K562 (cell line): Measurements from ENCODE around the gene PHACTR3. TPM values are rescaled to one million over a fixed set of nuclear protein-coding genes. Genes with fewer than 3 reads are reported as not detected.

Source experiments
- ATAC-seq: fragments of 200-7000 bp; cut with Tn5 transposase; 3 replicates; pipeline ENCODE4 v1.9.1; 2020; ENCODE audit warnings: moderate library complexity
- BruUV-seq: library from RNA; stranded (reverse); fragments of 400-500 nt; replicated peaks from 2 replicates; lab custom pipeline; 2021; lab: Mats Ljungman, UMichigan
- CTCF ChIA-PET: fragments of 300-600 bp; formaldehyde crosslinking; extraction: SDS; loops from one replicate; lab custom pipeline; 2021; ENCODE audit warnings: low intra/inter-chr PET ratio; lab: Yijun Ruan, JAX
- POLR2A ChIA-PET: fragments of 300-600, 350-650 bp; sonication (Branson Sonifier 250); formaldehyde crosslinking; extraction: SDS; loops from one replicate; lab custom pipeline; 2021; ENCODE audit warnings: antibody characterized with exemption, inconsistent platforms; lab: Yijun Ruan, JAX
- DNase-seq, 4 experiments: peaks; one replicate each; pipeline versions ENCODE4 v3.0.0 to v3.0.0-alpha.2; 2011 to 2018; ENCODE audit warnings: low spot score in 3 of 4, mixed read lengths in 3 of 4; ENCODE audit errors: extremely low read depth in 1 of 4
- FAIRE-seq: peaks from 2 replicates; lab custom pipeline; 2011; peaks lifted over from hg19 to GRCh38; lab: Jason Lieb, UNC
- H2AFZ ChIP-seq: 2 replicates; pipeline ENCODE4 v1.6.0; 2011; ENCODE audit warnings: low read depth, low read length, control low read depth, inconsistent platforms
- H3K27ac ChIP-seq: fragments of 200-600 bp; 3 replicates; pipeline ENCODE4 v1.8.0; 2011; ENCODE audit warnings: low read depth, mild to moderate bottlenecking, control low read depth, inconsistent platforms, low read length, moderate library complexity, mixed read lengths; ENCODE audit errors: extremely low read depth
- H3K27me3 ChIP-seq, 2 experiments: fragments of 300-600 bp in 1 of 2; 2 replicates in 1 of 2; 3 replicates in 1 of 2; pipeline versions ENCODE4 v1.6.0 to v1.8.0; 2011; ENCODE audit warnings: inconsistent platforms in 2 of 2, low read length in 2 of 2, mild to moderate bottlenecking in 1 of 2, mixed read lengths in 1 of 2, moderate library complexity in 1 of 2; ENCODE audit not compliant: control insufficient read depth in 2 of 2, insufficient read depth in 2 of 2
- H3K36me3 ChIP-seq: fragments of 300-600 bp; 3 replicates; pipeline ENCODE4 v1.8.0; 2011; ENCODE audit warnings: mild to moderate bottlenecking, low read length, inconsistent platforms; ENCODE audit not compliant: control insufficient read depth, insufficient read depth
- H3K4me1 ChIP-seq, 2 experiments: fragments of 200-600 bp in 1 of 2; replicated peaks in 1 of 2; 2 replicates in 1 of 2; 3 replicates in 1 of 2; pipeline versions ENCODE4 v1.5.1 to v1.8.0; 2011; ENCODE audit warnings: inconsistent platforms in 2 of 2, low read length in 2 of 2, mild to moderate bottlenecking in 1 of 2, mixed read lengths in 1 of 2, moderate library complexity in 1 of 2; ENCODE audit not compliant: control insufficient read depth in 2 of 2, insufficient read depth in 2 of 2
- H3K4me2 ChIP-seq: 2 replicates; pipeline ENCODE4 v1.6.1; 2011; ENCODE audit warnings: low read length, control low read depth, inconsistent platforms, mixed read lengths; ENCODE audit not compliant: insufficient read depth
- H3K4me3 ChIP-seq: fragments of 200-600 bp; sonication (generic), shearing (Covaris generic); 2 replicates; pipeline ENCODE4 v1.5.1; 2016; ENCODE audit warnings: control low read depth, inconsistent platforms
- H3K79me2 ChIP-seq: fragments of 200-600 bp; 3 replicates; pipeline ENCODE4 v1.8.0; 2011; ENCODE audit warnings: low read length, inconsistent platforms; ENCODE audit not compliant: control insufficient read depth, insufficient read depth
- H3K9ac ChIP-seq, 2 experiments: 2 replicates each; pipeline versions ENCODE4 v1.6.0 to v1.6.1; 2011; ENCODE audit warnings: low read depth in 2 of 2, low read length in 2 of 2, control low read depth in 1 of 2, inconsistent platforms in 1 of 2, mild to moderate bottlenecking in 1 of 2, mixed read lengths in 1 of 2; ENCODE audit not compliant: insufficient read depth in 1 of 2
- H3K9me1 ChIP-seq: one replicate; pipeline ENCODE4 v1.6.0; 2011; ENCODE audit warnings: inconsistent platforms, mild to moderate bottlenecking, low read length, moderate library complexity; ENCODE audit not compliant: control insufficient read depth, insufficient read depth
- H3K9me3 ChIP-seq: replicated peaks from 2 replicates; pipeline ENCODE4 v1.5.1; 2011; ENCODE audit warnings: low read depth, low read length, inconsistent platforms; ENCODE audit not compliant: control insufficient read depth, insufficient read depth
- H4K20me1 ChIP-seq: replicated peaks from 2 replicates; pipeline ENCODE4 v1.6.1; 2011; ENCODE audit warnings: low read length, inconsistent platforms, mixed read lengths; ENCODE audit not compliant: control insufficient read depth, insufficient read depth
- CC2D1A ChIP-seq: fragments of 450-650 bp; IDR thresholded peaks from 2 replicates; pipeline ENCODE4 v1.6.1; 2017; ENCODE audit warnings: mild to moderate bottlenecking
- CXXC5 ChIP-seq: fragments of 250-450 bp; sonication (Bioruptor Pico); IDR thresholded peaks from 2 replicates; pipeline ENCODE4 v1.8.0; 2022; ENCODE audit warnings: inconsistent platforms, mild to moderate bottlenecking, moderate library complexity
- NFRKB ChIP-seq: fragments of 450-650 bp; IDR thresholded peaks from 2 replicates; pipeline ENCODE4 v1.6.1; 2016; ENCODE audit warnings: low read depth
- NR1H2 ChIP-seq: sonication (generic); formaldehyde crosslinking; IDR thresholded peaks from 2 replicates; pipeline ENCODE4 v1.4.0; 2020; ENCODE audit warnings: mild to moderate bottlenecking, missing genetic modification reagents
- PRPF4 ChIP-seq: fragments of 200-400 bp; formaldehyde crosslinking; IDR thresholded peaks from one replicate; pipeline ENCODE4 v1.6.1; 2017; ENCODE audit warnings: low read length, low read depth, mild to moderate bottlenecking; ENCODE audit not compliant: insufficient read depth, poor library complexity, severe bottlenecking
- THAP12 ChIP-seq: fragments of 250-450 bp; sonication (Bioruptor Pico); IDR thresholded peaks from 2 replicates; pipeline ENCODE4 v1.9.0; 2021; ENCODE audit warnings: mild to moderate bottlenecking, inconsistent platforms
- ZFP30 ChIP-seq: fragments of 250-450 bp; sonication (Bioruptor Pico); IDR thresholded peaks from 2 replicates; pipeline ENCODE4 v1.8.0; 2022; ENCODE audit warnings: moderate library complexity, mild to moderate bottlenecking, inconsistent platforms, borderline replicate concordance
- ZHX1 ChIP-seq: fragments of 150-350 bp; conservative IDR thresholded peaks from 2 replicates; pipeline ENCODE4 v1.6.1; 2014; ENCODE audit warnings: low read length
- ZKSCAN8 ChIP-seq: fragments of 200-800 bp; sonication (Bioruptor generic); IDR thresholded peaks from 2 replicates; pipeline ENCODE4 v1.6.1; 2016; ENCODE audit warnings: missing genetic modification characterization, missing compliant biosample characterization
- ZNF277 ChIP-seq: fragments of 250-450 bp; sonication (Bioruptor Pico); IDR thresholded peaks from 2 replicates; pipeline ENCODE4 v1.8.0; 2022; ENCODE audit warnings: inconsistent platforms, mild to moderate bottlenecking, moderate library complexity, borderline replicate concordance
- ZNF586 ChIP-seq: fragments of 450-650 bp; formaldehyde crosslinking; conservative IDR thresholded peaks from 2 replicates; pipeline ENCODE4 v1.4.0; 2020; ENCODE audit warnings: mild to moderate bottlenecking, moderate library complexity
- ZNF707 ChIP-seq: fragments of 250-450 bp; sonication (Bioruptor Pico); conservative IDR thresholded peaks from 2 replicates; pipeline ENCODE4 v1.8.0; 2022; ENCODE audit warnings: inconsistent platforms, mild to moderate bottlenecking, moderate library complexity
- WGBS: fragments of 100-300 bp; shearing (Covaris generic); methylation state at CpG from one replicate; pipeline ENCODE4 v1.1.6; 2016; ENCODE audit warnings: low coverage, mixed read lengths; ENCODE audit not compliant: insufficient coverage; ENCODE audit errors: missing lambda C conversion rate; 5-methylcytosine and 5-hydroxymethylcytosine counted together
- in situ Hi-C: fragments of 300-500 bp; cut with MboI; formaldehyde crosslinking; loops from 4 replicates; pipeline ENCODE4 v1.15.0; 2018; ENCODE audit warnings: inconsistent platforms, mixed read lengths
- intact Hi-C: fragments of 100-400 bp; cut with micrococcal nuclease; formaldehyde crosslinking; loops from 2 replicates; pipeline ENCODE4 v1.14.2; 2022
- polyA plus RNA-seq, 8 experiments: library from polyadenylated mRNA; depleted of rRNA in 4 of 8; stranded (reverse) in 5 of 8; unstranded in 3 of 8; fragments of >200 nt; fragmentation: Nextera tagmentation in 2 of 8; fragmentation: Illumina TruSeq in 1 of 8; extraction: Ambion mirVana in 2 of 8; extraction: Trizol in 1 of 8; gene quantifications; 2 replicates each; pipeline versions ENCODE4 v1.2.1 to v1.2.3, GENCODE V29; 2011 to 2014; ENCODE audit warnings: inconsistent platforms in 1 of 8, missing spikeins in 1 of 8
- total RNA-seq, 7 experiments: library from RNA; depleted of rRNA in 6 of 7; stranded (reverse); fragments of >200 nt in 6 of 7; fragmentation: Illumina TruSeq in 2 of 7; extraction: Trizol in 2 of 7; gene quantifications; 2 replicates each; pipeline versions ENCODE4 v1.2.1 to v1.2.3, GENCODE V29; 2011 to 2021; ENCODE audit warnings: low replicate concordance in 1 of 7

PHACTR3 gene
- total and polyA plus RNA-seq, 9 of the 15 experiments (the other 6 are each of a cell fraction or from before 2014, with no cell fraction given) = not detected

DNA sequence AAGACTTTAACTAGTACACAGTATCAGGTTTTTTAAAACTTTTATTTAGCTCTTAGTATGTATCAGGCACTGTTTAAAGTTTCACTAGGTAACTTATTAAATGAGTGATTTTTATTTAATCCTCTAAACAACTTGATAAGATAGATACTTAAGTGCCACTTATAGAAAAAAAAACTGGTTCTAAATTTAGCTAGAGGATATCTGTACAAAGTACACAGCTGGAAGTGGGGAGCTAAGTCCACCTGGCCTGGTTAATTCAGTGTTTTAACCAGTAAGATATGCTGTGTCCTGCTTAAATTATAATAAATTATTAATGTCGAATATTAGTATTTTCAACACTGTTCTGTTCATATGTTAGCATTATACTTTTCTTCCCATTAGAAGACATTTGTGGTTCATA is 291.6 kb downstream of the PHACTR3 start:
- Histone ChIP-seq H3K27me3 (no peaks in the 10 kb centered on the region), H3K4me2 (no peak overlapping the region), H2AFZ (no peak overlapping the region), H3K9me1 (no peaks in the 10 kb centered on the region), H3K9me3 (no peaks in the 10 kb centered on the region), H3K4me3 (no peak overlapping the region), H3K79me2 (no peaks in the 10 kb centered on the region), H3K9ac (no peak overlapping the region), H4K20me1 (no peaks in the 10 kb centered on the region), H3K4me1 (no peaks in the 10 kb centered on the region), H3K27ac (no peak overlapping the region), H3K36me3 (no peaks in the 10 kb centered on the region)
- intact Hi-C loops = no loop called here
- in situ Hi-C loops = no loop called here
- TF ChIP-seq ZNF707 (CRISPR knock-in tag) = no peak
- no peak for TF ChIP-seq CC2D1A
- TF ChIP-seq NR1H2 = no peak
- TF ChIP-seq ZNF586 (CRISPR knock-in tag) = no peak
- TF ChIP-seq PRPF4 = no peak
- no peak for TF ChIP-seq ZFP30 (CRISPR knock-in tag)
- no peak for TF ChIP-seq CXXC5 (CRISPR knock-in tag)
- TF ChIP-seq NFRKB = no peak
- no peak for TF ChIP-seq THAP12 (CRISPR knock-in tag)
- no peak for TF ChIP-seq ZNF277
- no peak for TF ChIP-seq ZKSCAN8 (CRISPR knock-in tag)
- no peak for TF ChIP-seq ZHX1
- ChIA-PET POLR2A (no interaction called here), CTCF (no interaction called here)
- no peak for DNase-seq
- FAIRE-seq = no peak
- no TSS peak for BruUV-seq
- ATAC-seq = no peak
- WGBS = 0% methylated on average over 1 of the region's 1 CpG
